NT2/D1 (cell line): ENCODE results near the gene DYNC1LI1.

ENCODE experiments used
- SUZ12 ChIP-seq: IDR thresholded peaks from 2 replicates; pipeline ENCODE4 v1.6.1; 2011; ENCODE audit not compliant: insufficient read length, insufficient read depth; ENCODE audit errors: extremely low read depth
- YY1 ChIP-seq: IDR thresholded peaks from 2 replicates; pipeline ENCODE4 v1.6.1; 2011; ENCODE audit not compliant: insufficient read length, insufficient read depth
- ZNF274 ChIP-seq: IDR thresholded peaks from 2 replicates; pipeline ENCODE4 v1.6.1; 2011; ENCODE audit warnings: mild to moderate bottlenecking, low read depth, low read length

DNA sequence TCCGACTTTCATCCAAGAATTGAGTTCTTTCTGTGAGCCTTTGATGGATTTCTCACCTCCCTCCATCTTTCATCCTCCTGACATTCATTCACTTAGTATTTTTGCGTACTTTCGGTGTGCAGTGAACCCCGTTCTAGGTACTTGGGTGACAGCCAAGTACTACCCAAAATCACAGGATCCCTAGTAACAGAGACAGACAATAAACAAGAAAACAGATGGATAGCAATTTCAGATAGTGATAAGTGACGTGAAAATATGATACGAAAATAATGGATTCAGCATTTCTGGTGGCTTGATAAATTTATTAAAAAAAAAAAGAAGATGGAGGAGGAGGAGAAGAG lies 67.7 kb downstream of the DYNC1LI1 start:
- no peak for TF ChIP-seq ZNF274
- no peak for TF ChIP-seq YY1
- no peak for TF ChIP-seq SUZ12
